Measurements from ENCODE around the gene BORCS8.

DNA sequence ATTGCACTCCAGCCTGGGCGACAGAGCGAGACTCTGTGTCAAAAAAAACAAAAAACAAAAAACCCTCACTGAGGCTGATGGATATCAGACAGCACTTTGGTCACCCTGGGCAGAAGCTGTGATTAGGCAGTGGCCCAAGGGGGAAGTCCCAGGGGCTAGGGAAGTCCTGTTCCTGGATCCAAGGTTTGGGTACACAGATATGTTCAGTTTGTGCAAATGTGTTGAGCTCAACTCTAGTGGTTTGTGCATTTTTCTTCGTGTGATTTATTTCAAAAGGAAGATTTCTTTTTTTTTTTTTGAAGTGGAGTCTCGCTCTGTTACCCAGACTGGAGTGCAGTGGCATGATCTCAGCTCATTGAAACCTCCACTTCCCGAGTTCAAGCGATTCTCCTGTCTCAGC lies 34.1 kb downstream of the BORCS8 start:
- TF ChIP-seq, protein P1, sequence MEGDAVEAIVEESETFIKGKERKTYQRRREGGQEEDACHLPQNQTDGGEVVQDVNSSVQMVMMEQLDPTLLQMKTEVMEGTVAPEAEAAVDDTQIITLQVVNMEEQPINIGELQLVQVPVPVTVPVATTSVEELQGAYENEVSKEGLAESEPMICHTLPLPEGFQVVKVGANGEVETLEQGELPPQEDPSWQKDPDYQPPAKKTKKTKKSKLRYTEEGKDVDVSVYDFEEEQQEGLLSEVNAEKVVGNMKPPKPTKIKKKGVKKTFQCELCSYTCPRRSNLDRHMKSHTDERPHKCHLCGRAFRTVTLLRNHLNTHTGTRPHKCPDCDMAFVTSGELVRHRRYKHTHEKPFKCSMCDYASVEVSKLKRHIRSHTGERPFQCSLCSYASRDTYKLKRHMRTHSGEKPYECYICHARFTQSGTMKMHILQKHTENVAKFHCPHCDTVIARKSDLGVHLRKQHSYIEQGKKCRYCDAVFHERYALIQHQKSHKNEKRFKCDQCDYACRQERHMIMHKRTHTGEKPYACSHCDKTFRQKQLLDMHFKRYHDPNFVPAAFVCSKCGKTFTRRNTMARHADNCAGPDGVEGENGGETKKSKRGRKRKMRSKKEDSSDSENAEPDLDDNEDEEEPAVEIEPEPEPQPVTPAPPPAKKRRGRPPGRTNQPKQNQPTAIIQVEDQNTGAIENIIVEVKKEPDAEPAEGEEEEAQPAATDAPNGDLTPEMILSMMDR (IDR thresholded peaks at IDR 0.05; ENCODE audit: extremely low read depth in 1 of 2, insufficient read depth in 1 of 2, low read depth in 1 of 2, low read length in 2 of 2), result no peak
- no peak for TF ChIP-seq POLR2AphosphoS5 (IDR thresholded peaks at IDR 0.05; ENCODE audit: insufficient read depth, low read depth, low read length)
- no peak for TF ChIP-seq POLR2A (IDR thresholded peaks at IDR 0.05; ENCODE audit: low read depth, low read length)
- TF ChIP-seq EZH2 (IDR thresholded peaks at IDR 0.05; ENCODE audit: borderline replicate concordance, low read depth, low read length, severe bottlenecking), result no peak
- no peak for TF ChIP-seq FOS (IDR thresholded peaks at IDR 0.05; ENCODE audit: borderline replicate concordance, insufficient read depth, low read length)
- TF ChIP-seq, protein P2, sequence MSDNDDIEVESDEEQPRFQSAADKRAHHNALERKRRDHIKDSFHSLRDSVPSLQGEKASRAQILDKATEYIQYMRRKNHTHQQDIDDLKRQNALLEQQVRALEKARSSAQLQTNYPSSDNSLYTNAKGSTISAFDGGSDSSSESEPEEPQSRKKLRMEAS (IDR thresholded peaks at IDR 0.05; ENCODE audit: insufficient read depth, insufficient read length), result no peak
- TF ChIP-seq GATA2 (IDR thresholded peaks at IDR 0.05; ENCODE audit: insufficient read depth, insufficient read length, low read depth, low read length), result no peak
